Left ventricle myocardium inferior (tissue), 1 donor: ENCODE results near the gene RSPH1. TPM values are rescaled to one million over a fixed set of nuclear protein-coding genes. Genes with fewer than 3 reads are reported as not detected.

Source experiments
- DNase-seq: peaks from one replicate; pipeline ENCODE4 v3.0.0-alpha.2; 2020
- H3K27ac ChIP-seq: fragments of 200-600 bp; replicated peaks from 2 replicates; pipeline ENCODE4 v1.8.0; 2021
- H3K27me3 ChIP-seq: fragments of 200-600 bp; 2 replicates; pipeline ENCODE4 v1.8.0; 2021; ENCODE audit warnings: low read depth
- H3K36me3 ChIP-seq: fragments of 200-600 bp; 2 replicates; pipeline ENCODE4 v1.8.0; 2021
- H3K4me1 ChIP-seq: fragments of 200-600 bp; 2 replicates; pipeline ENCODE4 v1.8.0; 2021
- H3K4me3 ChIP-seq: fragments of 200-600 bp; 2 replicates; pipeline ENCODE4 v1.8.0; 2021; ENCODE audit warnings: mild to moderate bottlenecking, moderate library complexity
- H3K9me3 ChIP-seq: fragments of 200-600 bp; replicated peaks from 2 replicates; pipeline ENCODE4 v1.8.0; 2021
- CTCF ChIP-seq: fragments of 200-600 bp; IDR thresholded peaks from 2 replicates; pipeline ENCODE4 v1.8.0; 2021; ENCODE audit warnings: antibody characterized with exemption, mild to moderate bottlenecking, borderline replicate concordance
- intact Hi-C: fragments of 100-400 bp; cut with micrococcal nuclease; formaldehyde crosslinking; loops from one replicate; pipeline ENCODE4 v1.11.0; 2022
- total RNA-seq: library from RNA; stranded (reverse); fragmentation: NEBNext Ultra II Directional; extraction: Animal tissue kit (Norgen Biotek cat#: 25700); gene quantifications from one replicate; pipeline ENCODE4 v1.2.1, GENCODE V29; 2021
- donor health status: DM: no; HTN: yes; CAD: no; lungs with severe emphysema.

The RSPH1 gene
- total RNA-seq, 1 donor from 2014 or later = not detected

GRCh38 chr21:42461881-42462877 is 33.8 kb downstream of the RSPH1 start:
- intact Hi-C loops = no loop called here
- Histone ChIP-seq H3K9me3 (no peaks in the 10 kb centered on the region), H3K27me3 (peaks cover 4% of the 10 kb centered on the region), H3K36me3 (no peaks in the 10 kb centered on the region), H3K27ac (no peak overlapping the region), H3K4me1 (peaks cover 2% of the 10 kb centered on the region), H3K4me3 (no peak overlapping the region)
- DNase-seq = no peak
- no peak for TF ChIP-seq CTCF

- Histone ChIP-seq H3K4me1 (no peaks in the 10 kb centered on the region), H3K4me3 (no peak overlapping the region), H3K9me3 (no peaks in the 10 kb centered on the region), H3K27me3 (peaks cover 2% of the 10 kb centered on the region), H3K36me3 (no peaks in the 10 kb centered on the region), H3K27ac (no peak overlapping the region)
- DNase-seq = no peak
- intact Hi-C loops = no loop called here
- TF ChIP-seq CTCF = no peak
Observed at GRCh38 chr21:42461185-42461520, 34.9 kb downstream of the RSPH1 start.

GRCh38 chr21:42460391-42461184 is 35.4 kb downstream of the RSPH1 start:
- H3K4me1 ChIP-seq = no peaks in the 10 kb centered on the region
- DNase-seq = no peak
- no peak for TF ChIP-seq CTCF
- no peak overlapping the region for H3K27ac ChIP-seq
- H3K4me3 ChIP-seq = no peak overlapping the region
- intact Hi-C loops = no loop called here
- H3K36me3 ChIP-seq = no peaks in the 10 kb centered on the region
- H3K9me3 ChIP-seq = no peaks in the 10 kb centered on the region
- peaks cover 7% of the 10 kb centered on the region for H3K27me3 ChIP-seq

GRCh38 chr21:42459546-42460215 is 36.3 kb downstream of the RSPH1 start:
- intact Hi-C loops = no loop called here
- H3K36me3 ChIP-seq = no peaks in the 10 kb centered on the region
- H3K4me3 ChIP-seq = no peak overlapping the region
- H3K9me3 ChIP-seq = no peaks in the 10 kb centered on the region
- DNase-seq = no peak
- TF ChIP-seq CTCF = no peak
- H3K4me1 ChIP-seq = no peaks in the 10 kb centered on the region
- peaks cover 17% of the 10 kb centered on the region for H3K27me3 ChIP-seq
- no peak overlapping the region for H3K27ac ChIP-seq

GRCh38 chr21:42459082-42459460 is 37.0 kb downstream of the RSPH1 start:
- no peaks in the 10 kb centered on the region for H3K9me3 ChIP-seq
- H3K36me3 ChIP-seq = no peaks in the 10 kb centered on the region
- H3K4me1 ChIP-seq = no peaks in the 10 kb centered on the region
- no peak overlapping the region for H3K4me3 ChIP-seq
- no peak overlapping the region for H3K27ac ChIP-seq
- peaks cover 22% of the 10 kb centered on the region for H3K27me3 ChIP-seq
- TF ChIP-seq CTCF = no peak
- intact Hi-C loops = no loop called here
- no peak for DNase-seq
